H1 (cell line): ENCODE measurements around the gene LEO1. TPM values are rescaled to one million over a fixed set of nuclear protein-coding genes. Genes with fewer than 3 reads are reported as not detected.

Source experiments
- CTCF ChIA-PET: fragments of 300-600 bp; sonication (Branson Sonifier 250); formaldehyde crosslinking; loops from one replicate; lab custom pipeline; 2021; ENCODE audit not compliant: partially characterized antibody; lab: Charles Lee
- POLR2A ChIA-PET: fragments of 300-600 bp; sonication (Branson Sonifier 250); formaldehyde crosslinking; loops from one replicate; lab custom pipeline; 2021; ENCODE audit warnings: inconsistent platforms; ENCODE audit not compliant: partially characterized antibody; lab: Charles Lee
- DNase-seq, 2 experiments: peaks; one replicate each; pipeline versions ENCODE4 v3.0.0 to v3.0.0-alpha.2; 2010 to 2022; ENCODE audit warnings: low spot score in 2 of 2, low read depth in 1 of 2, mixed read lengths in 1 of 2
- FAIRE-seq: peaks from 2 replicates; lab custom pipeline; 2011; peaks lifted over from hg19 to GRCh38; lab: Jason Lieb, UNC
- H2AFZ ChIP-seq: 2 replicates; pipeline ENCODE4 v1.8.1; 2012; ENCODE audit warnings: low read length, inconsistent platforms
- H2AK5ac ChIP-seq: 2 replicates; pipeline ENCODE4 v1.6.1; 2013; ENCODE audit warnings: low read depth, low read length
- H2BK120ac ChIP-seq: replicated peaks from 2 replicates; pipeline ENCODE3; 2013; ENCODE audit warnings: low read depth, low read length, inconsistent platforms
- H2BK12ac ChIP-seq: 2 replicates; pipeline ENCODE4 v1.6.1; 2013; ENCODE audit warnings: low read depth, low read length
- H2BK15ac ChIP-seq: 2 replicates; pipeline ENCODE4 v1.6.1; 2013; ENCODE audit warnings: low read length
- H2BK20ac ChIP-seq: 2 replicates; pipeline ENCODE4 v1.6.1; 2013; ENCODE audit warnings: low read length
- H2BK5ac ChIP-seq: 2 replicates; pipeline ENCODE4 v1.6.1; 2013; ENCODE audit warnings: low read depth, low read length
- H3K14ac ChIP-seq: 2 replicates; pipeline ENCODE4 v1.6.1; 2013; ENCODE audit warnings: inconsistent platforms; ENCODE audit not compliant: insufficient read length
- H3K18ac ChIP-seq: 2 replicates; pipeline ENCODE4 v1.6.1; 2013; ENCODE audit warnings: low read length; ENCODE audit errors: extremely low read depth
- H3K23ac ChIP-seq: 2 replicates; pipeline ENCODE4 v1.6.1; 2013; ENCODE audit warnings: inconsistent platforms; ENCODE audit not compliant: insufficient read length
- H3K23me2 ChIP-seq: 2 replicates; pipeline ENCODE4 v1.6.1; 2013; ENCODE audit warnings: low read depth, low read length
- H3K27ac ChIP-seq: 2 replicates; pipeline ENCODE4 v1.6.1; 2011; ENCODE audit warnings: low read depth, low read length, inconsistent platforms
- H3K27me3 ChIP-seq, 4 experiments: replicated peaks in 1 of 4; 1 replicate in 1 of 4; 2 replicates in 3 of 4; pipeline versions ENCODE4 v1.6.1 to v1.8.1; 2011 to 2013; ENCODE audit warnings: low read length in 3 of 4, mild to moderate bottlenecking in 3 of 4, inconsistent platforms in 2 of 4, mixed read lengths in 2 of 4, moderate library complexity in 1 of 4; ENCODE audit not compliant: control insufficient read depth in 3 of 4, insufficient read depth in 3 of 4; ENCODE audit errors: extremely low read depth in 1 of 4
- H3K36me3 ChIP-seq, 4 experiments: 2 replicates each; pipeline versions ENCODE4 v1.6.1 to v1.8.1; 2011 to 2013; ENCODE audit warnings: mild to moderate bottlenecking in 4 of 4, low read length in 3 of 4, moderate library complexity in 2 of 4, control low read depth in 1 of 4, inconsistent platforms in 1 of 4; ENCODE audit not compliant: insufficient read depth in 4 of 4, control insufficient read depth in 2 of 4
- H3K4ac ChIP-seq: replicated peaks from 2 replicates; pipeline ENCODE3; 2013; ENCODE audit warnings: low read length, low read depth, mixed read lengths, inconsistent platforms; ENCODE audit not compliant: insufficient read length
- H3K4me1 ChIP-seq, 4 experiments: replicated peaks in 1 of 4; 1 replicate in 1 of 4; 2 replicates in 3 of 4; pipeline versions ENCODE4 v1.6.1 to v1.8.1; 2011 to 2013; ENCODE audit warnings: low read length in 3 of 4, inconsistent platforms in 2 of 4, mixed read lengths in 1 of 4; ENCODE audit not compliant: insufficient read depth in 4 of 4, control insufficient read depth in 3 of 4
- H3K4me2 ChIP-seq, 2 experiments: 2 replicates each; pipeline versions ENCODE4 v1.6.1 to v1.8.1; 2011 to 2013; ENCODE audit warnings: low read depth in 2 of 2, low read length in 2 of 2, control low read depth in 1 of 2, inconsistent platforms in 1 of 2, mild to moderate bottlenecking in 1 of 2; ENCODE audit not compliant: insufficient read depth in 1 of 2
- H3K4me3 ChIP-seq, 4 experiments: fragments of 200-600, 300-600 bp in 1 of 4; sonication (generic), shearing (Covaris generic), sonication (Bioruptor Twin) in 1 of 4; 2 replicates each; pipeline versions ENCODE4 v1.5.1 to v1.8.1; 2011 to 2016; ENCODE audit warnings: low read length in 4 of 4, low read depth in 3 of 4, control low read depth in 2 of 4, inconsistent platforms in 2 of 4, mild to moderate bottlenecking in 2 of 4, mixed read lengths in 1 of 4, moderate library complexity in 1 of 4; ENCODE audit not compliant: insufficient read depth in 2 of 4; ENCODE audit errors: extremely low read depth in 1 of 4
- H3K56ac ChIP-seq: replicated peaks from 2 replicates; pipeline ENCODE3; 2013; ENCODE audit warnings: low read depth, mild to moderate bottlenecking, mixed read lengths, low read length, inconsistent platforms; ENCODE audit not compliant: insufficient read length
- H3K79me1 ChIP-seq: 2 replicates; pipeline ENCODE4 v1.6.1; 2013; ENCODE audit warnings: low read depth, low read length, control low read depth
- H3K79me2 ChIP-seq, 2 experiments: 2 replicates each; pipeline versions ENCODE4 v1.6.1 to v1.8.1; 2012 to 2013; ENCODE audit warnings: low read length in 2 of 2, mild to moderate bottlenecking in 2 of 2, inconsistent platforms in 1 of 2; ENCODE audit not compliant: insufficient read depth in 2 of 2, control insufficient read depth in 1 of 2
- H3K9ac ChIP-seq, 4 experiments: replicated peaks in 1 of 4; 1 replicate in 1 of 4; 2 replicates in 3 of 4; pipeline versions ENCODE4 v1.6.1 to v1.8.1; 2011 to 2013; ENCODE audit warnings: low read depth in 3 of 4, low read length in 3 of 4, control low read depth in 2 of 4, mild to moderate bottlenecking in 2 of 4, moderate library complexity in 2 of 4, inconsistent platforms in 1 of 4; ENCODE audit errors: extremely low read depth in 1 of 4
- H3K9me3 ChIP-seq, 2 experiments: 2 replicates each; pipeline versions ENCODE4 v1.6.1 to v1.8.1; 2012 to 2013; ENCODE audit warnings: mild to moderate bottlenecking in 2 of 2, moderate library complexity in 2 of 2, control low read depth in 1 of 2, inconsistent platforms in 1 of 2, low read depth in 1 of 2, low read length in 1 of 2, mixed read lengths in 1 of 2; ENCODE audit not compliant: insufficient read depth in 2 of 2
- H4K20me1 ChIP-seq, 2 experiments: replicated peaks in 1 of 2; 2 replicates each; pipeline versions ENCODE3 to v1.8.1; 2011 to 2013; ENCODE audit warnings: inconsistent platforms in 2 of 2, low read length in 2 of 2, mild to moderate bottlenecking in 1 of 2; ENCODE audit not compliant: insufficient read depth in 2 of 2, control insufficient read depth in 1 of 2
- H4K5ac ChIP-seq: 2 replicates; pipeline ENCODE4 v1.6.1; 2013; ENCODE audit warnings: low read length, low read depth, mixed read lengths, inconsistent platforms; ENCODE audit not compliant: insufficient read length
- H4K8ac ChIP-seq: 2 replicates; pipeline ENCODE4 v1.8.0; 2013; ENCODE audit warnings: mild to moderate bottlenecking, moderate library complexity, low read length, inconsistent platforms; ENCODE audit not compliant: insufficient read depth; ENCODE audit errors: extremely low read depth
- H4K91ac ChIP-seq: replicated peaks from 2 replicates; pipeline ENCODE3; 2013; ENCODE audit warnings: low read length, mixed read lengths, inconsistent platforms; ENCODE audit not compliant: insufficient read length
- EP300 ChIP-seq, 2 experiments: IDR thresholded peaks; 1 replicate in 1 of 2; 2 replicates in 1 of 2; pipeline ENCODE4 v1.6.1; 2011 to 2012; ENCODE audit warnings: low read depth in 2 of 2, low read length in 2 of 2, mild to moderate bottlenecking in 2 of 2, borderline replicate concordance in 1 of 2, inconsistent platforms in 1 of 2, moderate library complexity in 1 of 2
- MAFK ChIP-seq: IDR thresholded peaks from 2 replicates; pipeline ENCODE4 v1.6.1; 2012; ENCODE audit warnings: low read depth, mild to moderate bottlenecking, improper control_type of control experiment, low read length
- NRF1 ChIP-seq: IDR thresholded peaks from 2 replicates; pipeline ENCODE4 v1.6.1; 2011; ENCODE audit warnings: mild to moderate bottlenecking, low read depth, low read length, improper control_type of control experiment
- RFX5 ChIP-seq: IDR thresholded peaks from 2 replicates; pipeline ENCODE4 v1.6.1; 2011; ENCODE audit warnings: low read depth, low read length, improper control_type of control experiment, borderline replicate concordance
- SAP30 ChIP-seq: fragments of 300-600 bp; sonication (generic); IDR thresholded peaks from 2 replicates; pipeline ENCODE4 v1.7.1; 2012; ENCODE audit warnings: low read length, moderate library complexity, mild to moderate bottlenecking, inconsistent platforms; ENCODE audit not compliant: insufficient read depth, insufficient replicate concordance
- SP2 ChIP-seq: IDR thresholded peaks from 2 replicates; pipeline ENCODE4 v1.6.1; 2012; ENCODE audit warnings: mild to moderate bottlenecking, low read length, inconsistent platforms
- WGBS, 2 experiments: shearing (Covaris generic) in 1 of 2; methylation state at CpG; one replicate each; pipeline versions ENCODE4 v1.1.6 to v1.1.7; 2013 to 2015; ENCODE audit warnings: low lambda C conversion rate in 2 of 2, mixed read lengths in 2 of 2, inconsistent platforms in 1 of 2, low coverage in 1 of 2, missing lambda C conversion rate in 1 of 2; ENCODE audit not compliant: insufficient replicate concordance in 2 of 2, insufficient coverage in 1 of 2, insufficient read length in 1 of 2; ENCODE audit errors: extremely low coverage in 1 of 2, missing lambda C conversion rate in 1 of 2; 5-methylcytosine and 5-hydroxymethylcytosine counted together
- polyA plus RNA-seq, 7 experiments: library from polyadenylated mRNA; depleted of rRNA in 3 of 7; stranded (reverse) in 5 of 7; unstranded in 2 of 7; fragments of >200 nt in 5 of 7; fragments of 200-250 nt in 2 of 7; gene quantifications; 1 replicate in 5 of 7; 2 replicates in 1 of 7; 4 replicates in 1 of 7; pipeline versions ENCODE4 v1.2.1 to v1.2.3, GENCODE V29; 2011 to 2013; ENCODE audit warnings: missing spikeins in 2 of 7, mixed read lengths in 2 of 7
- total RNA-seq: library from RNA; stranded (reverse); fragmentation: NEBNext Ultra II Directional; extraction: Animal tissue kit (Norgen Biotek cat#: 25700); gene quantifications from 2 replicates; pipeline ENCODE4 v1.2.1, GENCODE V29; 2021

Gene LEO1
- total and polyA plus RNA-seq, 2 of the 8 experiments (the other 6 are each of a cell fraction or from before 2014, with no cell fraction given), result 1.6 to 27.4 TPM

DNA sequence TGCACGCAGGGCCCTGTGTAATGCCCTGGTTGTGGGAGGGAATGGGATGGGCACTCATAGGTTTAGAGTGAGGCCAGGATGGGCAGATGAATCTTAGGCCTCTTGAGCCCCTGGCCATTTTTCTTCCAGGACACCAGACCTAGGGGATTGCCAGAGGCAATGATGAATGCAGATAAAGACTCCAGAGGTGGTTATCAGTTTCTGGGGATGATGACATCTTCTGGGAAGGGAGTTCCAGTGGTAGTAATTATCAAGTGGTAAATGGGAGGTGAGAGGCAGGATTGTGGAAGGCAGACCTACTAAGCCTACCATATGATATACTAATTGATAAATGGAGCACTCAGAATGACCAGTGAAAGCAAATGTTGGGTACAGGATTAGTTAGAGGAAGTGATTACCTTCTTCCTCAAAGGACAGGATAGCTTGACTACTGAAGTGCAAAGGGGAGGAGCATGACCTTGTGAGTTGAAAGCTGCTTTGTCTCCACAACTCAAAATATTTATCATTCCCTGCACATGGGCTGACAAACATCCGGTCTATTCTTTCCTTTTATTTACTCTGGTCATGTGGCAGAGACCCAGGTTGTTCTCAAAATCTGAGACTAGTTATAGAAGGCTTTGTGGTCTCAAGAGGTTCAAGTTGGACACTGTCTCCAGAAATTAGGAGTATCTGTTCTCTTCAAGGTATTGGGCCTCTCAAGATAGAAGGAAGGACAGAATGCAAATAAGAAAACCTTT is 37.3 kb upstream of the LEO1 start:
- Histone ChIP-seq H2AK5ac (no peak overlapping the region), H3K4me1 (no peaks in the 10 kb centered on the region), H2BK15ac (no peak overlapping the region), H4K91ac (no peak overlapping the region), H4K8ac (no peak overlapping the region), H3K9ac (no peak overlapping the region), H2BK12ac (no peak overlapping the region), H3K27me3 (no peaks in the 10 kb centered on the region), H2BK5ac (no peak overlapping the region), H4K20me1 (no peaks in the 10 kb centered on the region), H3K27ac (no peak overlapping the region), H3K14ac (no peak overlapping the region), H2BK20ac (no peak overlapping the region), H3K4me2 (no peak overlapping the region), H3K23me2 (no peaks in the 10 kb centered on the region), H2BK120ac (no peak overlapping the region), H3K9me3 (no peaks in the 10 kb centered on the region), H3K79me2 (no peaks in the 10 kb centered on the region), H3K23ac (no peak overlapping the region), H3K18ac (no peak overlapping the region), H4K5ac (no peak overlapping the region), H3K4ac (no peak overlapping the region)
- POLR2A ChIA-PET, result no interaction called here
- FAIRE-seq (no peak), DNase-seq (no peak)
- 90% methylated on average over 2 of the region's 2 CpGs; no CpG with 5 or more reads in 1 of the 2 experiments for WGBS, 2 experiments
- TF ChIP-seq NRF1 (no peak), EP300 (IDR thresholded peaks at IDR 0.05; ENCODE audit: borderline replicate concordance in 1 of 2, low read depth in 2 of 2, low read length in 2 of 2) (no peak), SAP30 (no peak), SP2 (no peak), MAFK (no peak), RFX5 (no peak)
- TF ChIP-seq, all 59 proteins: peak for 0
- Histone ChIP-seq H3K4me3 (no peak overlapping the region), H2AFZ (no peak overlapping the region), H3K36me3 (no peaks in the 10 kb centered on the region), H3K56ac (no peak overlapping the region), H3K79me1 (no peaks in the 10 kb centered on the region)
- CTCF ChIA-PET, result interaction anchor here (3.8 kb wide), 1 partner anchor 69 kb away, joined by 10 read pairs; no protein-coding TSS in a partner anchor
